ENCODE measurements around the gene RNLS.

RNLS gene

DNA sequence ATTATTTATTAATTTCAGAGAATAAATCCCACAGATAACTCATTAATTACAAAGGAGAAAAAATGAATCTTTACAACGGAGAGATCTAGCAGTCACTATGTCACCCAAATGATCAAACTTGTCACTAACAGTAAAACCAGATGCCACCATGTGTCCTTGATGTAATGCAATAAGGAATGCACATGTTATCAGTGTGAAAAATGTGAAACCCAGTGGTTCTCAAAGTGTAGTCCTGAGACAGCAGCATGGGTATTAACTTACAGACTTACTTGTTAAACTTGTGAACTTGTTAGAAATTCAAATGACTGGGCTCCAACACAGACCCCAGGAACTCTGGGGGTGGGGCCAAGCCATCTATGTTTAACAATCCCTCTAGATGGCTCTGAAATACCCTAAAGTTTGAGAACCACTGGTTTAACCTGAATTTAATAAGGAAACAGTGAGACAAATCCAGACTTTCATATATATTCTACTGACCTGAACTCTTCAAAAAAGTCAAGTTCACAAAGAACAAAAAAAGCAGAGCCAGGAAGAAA is 77.4 kb downstream of the RNLS start:
- no peak for TF ChIP-seq FOXP2 (optimal IDR thresholded peaks at IDR 0.05; ENCODE audit: borderline replicate concordance, extremely low read depth, extremely low read length, insufficient read depth)
- no peak for TF ChIP-seq SIN3A (IDR thresholded peaks at IDR 0.05; ENCODE audit: borderline replicate concordance, insufficient read depth, low read length)
- no peak for TF ChIP-seq POLR2AphosphoS5 (IDR thresholded peaks at IDR 0.05; ENCODE audit: low read depth, low read length)
- no peak for TF ChIP-seq TAF1 (IDR thresholded peaks at IDR 0.05; ENCODE audit: borderline replicate concordance, insufficient read depth, low read length)
- no peak for TF ChIP-seq REST (IDR thresholded peaks at IDR 0.05; ENCODE audit: insufficient read depth in 1 of 2, low read depth in 2 of 2, low read length in 2 of 2)

DNA sequence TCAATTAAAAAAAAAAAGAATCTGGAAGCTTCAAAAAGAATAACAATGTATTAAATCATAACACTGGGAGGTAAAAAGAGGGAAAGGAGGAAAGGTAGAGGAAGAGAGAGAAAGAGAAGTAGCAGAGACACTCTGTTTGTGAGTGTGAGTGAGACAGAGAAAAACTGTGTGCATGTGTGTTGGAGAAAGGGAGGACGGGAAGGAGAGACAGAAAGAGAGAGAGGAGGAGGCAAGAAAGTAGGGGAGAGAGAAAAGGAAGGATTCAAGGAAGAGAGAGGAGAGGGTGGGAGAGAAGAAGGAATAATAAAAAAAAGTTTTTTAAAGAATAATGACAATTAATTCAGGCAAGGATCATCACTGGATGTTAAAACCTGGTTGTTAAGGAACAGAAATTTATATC is 77.9 kb downstream of the RNLS start:
- TF ChIP-seq REST (IDR thresholded peaks at IDR 0.05; ENCODE audit: insufficient read depth in 1 of 2, low read depth in 2 of 2, low read length in 2 of 2) (no peak), FOXP2 (optimal IDR thresholded peaks at IDR 0.05; ENCODE audit: borderline replicate concordance, extremely low read depth, extremely low read length, insufficient read depth) (no peak), TAF1 (IDR thresholded peaks at IDR 0.05; ENCODE audit: borderline replicate concordance, insufficient read depth, low read length) (no peak), POLR2AphosphoS5 (IDR thresholded peaks at IDR 0.05; ENCODE audit: low read depth, low read length) (no peak), SIN3A (IDR thresholded peaks at IDR 0.05; ENCODE audit: borderline replicate concordance, insufficient read depth, low read length) (no peak)

DNA sequence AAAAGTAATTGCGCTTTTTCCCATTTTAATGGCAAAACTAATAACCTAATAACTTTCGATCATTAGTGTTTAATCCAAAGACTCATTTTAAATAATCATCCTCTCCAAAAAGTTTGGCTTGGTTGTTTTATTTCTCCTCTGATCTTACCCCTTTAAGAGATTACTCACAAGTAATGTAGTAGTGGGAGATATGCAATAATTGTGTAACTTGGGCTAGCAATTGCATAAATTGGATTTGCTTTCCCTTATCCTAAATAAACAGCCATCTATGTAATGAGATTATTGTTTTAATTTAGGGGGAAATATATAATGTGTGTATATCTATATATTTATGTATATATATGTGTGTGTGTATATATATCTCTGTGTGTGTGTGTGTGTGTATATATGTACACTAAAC is 82.5 kb downstream of the RNLS start:
- TF ChIP-seq POLR2AphosphoS5 (IDR thresholded peaks at IDR 0.05; ENCODE audit: low read depth, low read length) (no peak), REST (IDR thresholded peaks at IDR 0.05; ENCODE audit: insufficient read depth in 1 of 2, low read depth in 2 of 2, low read length in 2 of 2) (no peak), TAF1 (IDR thresholded peaks at IDR 0.05; ENCODE audit: borderline replicate concordance, insufficient read depth, low read length) (no peak), SIN3A (IDR thresholded peaks at IDR 0.05; ENCODE audit: borderline replicate concordance, insufficient read depth, low read length) (no peak), FOXP2 (optimal IDR thresholded peaks at IDR 0.05; ENCODE audit: borderline replicate concordance, extremely low read depth, extremely low read length, insufficient read depth) (no peak)

GRCh38 chr10:88499569-88500470 is 83.3 kb downstream of the RNLS start:
- TF ChIP-seq TAF1 (IDR thresholded peaks at IDR 0.05; ENCODE audit: borderline replicate concordance, insufficient read depth, low read length) (no peak), SIN3A (IDR thresholded peaks at IDR 0.05; ENCODE audit: borderline replicate concordance, insufficient read depth, low read length) (no peak), REST (IDR thresholded peaks at IDR 0.05; ENCODE audit: insufficient read depth in 1 of 2, low read depth in 2 of 2, low read length in 2 of 2) (no peak), FOXP2 (optimal IDR thresholded peaks at IDR 0.05; ENCODE audit: borderline replicate concordance, extremely low read depth, extremely low read length, insufficient read depth) (no peak), POLR2AphosphoS5 (IDR thresholded peaks at IDR 0.05; ENCODE audit: low read depth, low read length) (no peak)

Measured in PFSK-1 (cell line).